ENCODE measurements around the gene LSAMP. TPM values are rescaled to one million over a fixed set of nuclear protein-coding genes. Genes with fewer than 3 reads are reported as not detected.
"Not testable (repeated sequence)": the region's sequence is repeated elsewhere in the genome, so short reads cannot be mapped to it uniquely, and the experiment has no call there.

The LSAMP gene
- total RNA-seq, 2 donors from 2014 or later = 0.89 to 5.1 TPM

- intact Hi-C loops (cut with DNase I, micrococcal nuclease) = no loop called here
- ATAC-seq (no peak), DNase-seq (no peak)
These were observed 617.8 kb downstream of the LSAMP start for GRCh38 chr3:115827495-115827894.

GRCh38 chr3:115825046-115825445 lies 620.2 kb downstream of the LSAMP start:
- intact Hi-C loops (cut with DNase I, micrococcal nuclease) = no loop called here
- no peak for DNase-seq
- ATAC-seq = no peak

- intact Hi-C loops (cut with DNase I, micrococcal nuclease) = no loop called here
- ATAC-seq (no peak), DNase-seq (no peak)
These were observed 622.2 kb downstream of the LSAMP start for GRCh38 chr3:115823083-115823482.

GRCh38 chr3:115822579-115822978 lies 622.7 kb downstream of the LSAMP start:
- no peak for ATAC-seq

GRCh38 chr3:115819785-115820384 lies 625.4 kb downstream of the LSAMP start:
- DNase-seq (peak; percentile 50 to 77), ATAC-seq (peak; percentile 78)
- intact Hi-C loops (cut with DNase I, micrococcal nuclease) = no loop called here

More at GRCh38 chr3:115822579-115822978, 622.7 kb downstream of the LSAMP start:
- no peak for DNase-seq
- intact Hi-C loops (cut with DNase I, micrococcal nuclease) = no loop called here

- ATAC-seq = peak; percentile 72
- DNase-seq = peak; percentile 31 to 74
- intact Hi-C loops (cut with DNase I, micrococcal nuclease) = loop anchor here in 1 of 2 donors (5.0 kb wide), 1 partner anchor 593 kb away; no protein-coding TSS in a partner anchor
These were observed 630.4 kb downstream of the LSAMP start for GRCh38 chr3:115814778-115815380.

GRCh38 chr3:115814006-115814405 lies 631.3 kb downstream of the LSAMP start:
- no peak for ATAC-seq
- DNase-seq = no peak
- intact Hi-C loops (cut with DNase I, micrococcal nuclease) = loop anchor here in 1 of 2 donors (5.0 kb wide), 1 partner anchor 592 kb away; no protein-coding TSS in a partner anchor

- intact Hi-C loops (cut with DNase I, micrococcal nuclease) = no loop called here
These were observed 636.5 kb downstream of the LSAMP start for GRCh38 chr3:115808816-115809215.

GRCh38 chr3:115808244-115808643 lies 637.0 kb downstream of the LSAMP start:
- intact Hi-C loops (cut with DNase I, micrococcal nuclease) = no loop called here
- DNase-seq = no peak
- no peak for ATAC-seq

More at GRCh38 chr3:115808816-115809215, 636.5 kb downstream of the LSAMP start:
- DNase-seq = no peak
- ATAC-seq = no peak

GRCh38 chr3:115806501-115806900 lies 638.8 kb downstream of the LSAMP start:
- intact Hi-C loops (cut with DNase I, micrococcal nuclease) = no loop called here
- DNase-seq (no peak), ATAC-seq (no peak)

- ATAC-seq (no peak), DNase-seq (no peak)
- intact Hi-C loops (cut with DNase I, micrococcal nuclease) = no loop called here
These were observed 639.8 kb downstream of the LSAMP start for GRCh38 chr3:115805520-115805919.

GRCh38 chr3:115804713-115805119 lies 640.6 kb downstream of the LSAMP start:
- DNase-seq (no peak), ATAC-seq (no peak)
- intact Hi-C loops (cut with DNase I, micrococcal nuclease) = no loop called here

GRCh38 chr3:115804200-115804599 lies 641.1 kb downstream of the LSAMP start:
- ATAC-seq (no peak), DNase-seq (no peak)
- intact Hi-C loops (cut with DNase I, micrococcal nuclease) = no loop called here

- intact Hi-C loops (cut with DNase I, micrococcal nuclease) = no loop called here
- DNase-seq (no peak), ATAC-seq (no peak)
These were observed 641.6 kb downstream of the LSAMP start for GRCh38 chr3:115803661-115804060.

- ATAC-seq (no peak), DNase-seq (no peak)
- intact Hi-C loops (cut with DNase I, micrococcal nuclease) = no loop called here
These were observed 644.7 kb downstream of the LSAMP start for GRCh38 chr3:115800489-115801075.

- DNase-seq; intact Hi-C loops (cut with DNase I, micrococcal nuclease); ATAC-seq: not testable (repeated sequence)
These were observed 645.2 kb downstream of the LSAMP start for GRCh38 chr3:115800065-115800464.

GRCh38 chr3:115792206-115792955 lies 652.9 kb downstream of the LSAMP start:
- ATAC-seq (peak; percentile 56), DNase-seq (no peak)
- intact Hi-C loops (cut with DNase I, micrococcal nuclease) = no loop called here

GRCh38 chr3:115791271-115792153 lies 653.8 kb downstream of the LSAMP start:
- intact Hi-C loops (cut with DNase I, micrococcal nuclease); ATAC-seq; DNase-seq: not testable (repeated sequence)

GRCh38 chr3:115790759-115791158 lies 654.5 kb downstream of the LSAMP start:
- no peak for DNase-seq
- intact Hi-C loops (cut with DNase I, micrococcal nuclease) = no loop called here
- peak; percentile 60 for ATAC-seq
